Keratinocyte (primary cell): ENCODE data around the gene TATDN2. TPM values are rescaled to one million over a fixed set of nuclear protein-coding genes. Genes with fewer than 3 reads are reported as not detected.

Experiments
- DNase-seq: peaks from one replicate; pipeline ENCODE4 v3.0.0-alpha.2; 2011; ENCODE audit warnings: low read depth, missing footprints, low spot score
- FAIRE-seq: peaks from 2 replicates; lab custom pipeline; 2011; peaks lifted over from hg19 to GRCh38; lab: Jason Lieb, UNC
- H2AFZ ChIP-seq: 2 replicates; pipeline ENCODE4 v1.6.0; 2012; ENCODE audit warnings: low read length, control low read depth, inconsistent platforms; ENCODE audit not compliant: control insufficient read depth
- H3K27ac ChIP-seq: 2 replicates; pipeline ENCODE4 v1.5.1; 2011; ENCODE audit warnings: low read length; ENCODE audit not compliant: control insufficient read depth, insufficient read depth
- H3K27me3 ChIP-seq: 3 replicates; pipeline ENCODE4 v1.6.0; 2011; ENCODE audit warnings: low read length; ENCODE audit not compliant: control insufficient read depth, insufficient read depth; ENCODE audit errors: extremely low read depth
- H3K36me3 ChIP-seq, 2 experiments: 2 replicates in 1 of 2; 3 replicates in 1 of 2; pipeline ENCODE4 v1.5.1; 2011; ENCODE audit warnings: low read length in 2 of 2, mild to moderate bottlenecking in 1 of 2; ENCODE audit not compliant: control insufficient read depth in 2 of 2, insufficient read depth in 2 of 2; ENCODE audit errors: extremely low read depth in 1 of 2
- H3K4me1 ChIP-seq: 3 replicates; pipeline ENCODE4 v1.5.1; 2011; ENCODE audit warnings: low read length; ENCODE audit not compliant: control insufficient read depth, insufficient read depth; ENCODE audit errors: extremely low read depth
- H3K4me2 ChIP-seq: 3 replicates; pipeline ENCODE4 v1.6.0; 2011; ENCODE audit warnings: low read depth, low read length; ENCODE audit not compliant: control insufficient read depth, insufficient read depth; ENCODE audit errors: extremely low read depth
- H3K4me3 ChIP-seq, 3 experiments: fragments of 200-600 bp in 1 of 3; sonication (generic) in 1 of 3; 2 replicates in 2 of 3; 3 replicates in 1 of 3; pipeline ENCODE4 v1.5.1; 2011 to 2016; ENCODE audit warnings: low read length in 3 of 3, mild to moderate bottlenecking in 3 of 3, control low read depth in 2 of 3, inconsistent platforms in 1 of 3, low read depth in 1 of 3, mixed read lengths in 1 of 3, mixed run types in 1 of 3, moderate library complexity in 1 of 3; ENCODE audit not compliant: control insufficient read depth in 2 of 3, insufficient read depth in 2 of 3; ENCODE audit errors: extremely low read depth in 1 of 3
- H3K79me2 ChIP-seq: 2 replicates; pipeline ENCODE4 v1.6.0; 2012; ENCODE audit warnings: low read length; ENCODE audit not compliant: control insufficient read depth, insufficient read depth
- H3K9ac ChIP-seq: 3 replicates; pipeline ENCODE4 v1.6.0; 2011; ENCODE audit warnings: low read length; ENCODE audit not compliant: control insufficient read depth, insufficient read depth; ENCODE audit errors: extremely low read depth
- H3K9me1 ChIP-seq: 3 replicates; pipeline ENCODE4 v1.6.0; 2011; ENCODE audit warnings: low read length; ENCODE audit not compliant: control insufficient read depth, insufficient read depth; ENCODE audit errors: extremely low read depth
- H3K9me3 ChIP-seq: 2 replicates; pipeline ENCODE4 v1.5.1; 2012; ENCODE audit warnings: low read depth, low read length; ENCODE audit not compliant: control insufficient read depth
- H4K20me1 ChIP-seq: 3 replicates; pipeline ENCODE4 v1.6.0; 2011; ENCODE audit warnings: low read length; ENCODE audit not compliant: control insufficient read depth, insufficient read depth; ENCODE audit errors: extremely low read depth
- EZH2 ChIP-seq: IDR thresholded peaks from one replicate; pipeline ENCODE4 v1.6.1; 2012; ENCODE audit warnings: inconsistent platforms, mild to moderate bottlenecking, low read length, moderate library complexity
- dilution Hi-C: fragments of 300-500 bp; cut with MboI; formaldehyde crosslinking; loops from one replicate; pipeline ENCODE4 v1.7.0; 2020; ENCODE audit warnings: low sequenced_read_pairs; ENCODE audit not compliant: extremely low pct_ligation_motif_present
- polyA plus RNA-seq, 5 experiments: library from polyadenylated mRNA; depleted of rRNA in 3 of 5; stranded (reverse) in 3 of 5; stranded (forward) in 1 of 5; unstranded in 1 of 5; fragments of >200 nt; gene quantifications; 1 replicate in 1 of 5; 2 replicates in 3 of 5; 3 replicates in 1 of 5; pipeline versions ENCODE4 v1.2.1 to v1.2.3, GENCODE V29; 2011 to 2012; ENCODE audit warnings: missing spikeins in 2 of 5, low read depth in 1 of 5, low replicate concordance in 1 of 5
- TF ChIP-seq, protein P1 (sequence below), 3 experiments: IDR thresholded peaks in 1 of 3; conservative IDR thresholded peaks in 1 of 3; optimal IDR thresholded peaks in 1 of 3; 2 replicates in 2 of 3; 3 replicates in 1 of 3; pipeline versions ENCODE3 to v1.5.1; 2011; ENCODE audit warnings: low read length in 3 of 3, mild to moderate bottlenecking in 3 of 3, moderate library complexity in 2 of 3, control low read depth in 1 of 3, inconsistent platforms in 1 of 3; ENCODE audit not compliant: insufficient read depth in 2 of 3; ENCODE audit errors: extremely low read depth in 1 of 3

TATDN2 gene
- polyA plus RNA-seq, 1 donor (not counting 4 experiments of a cell fraction or from before 2014, with no cell fraction given): 13.8 TPM

DNA sequence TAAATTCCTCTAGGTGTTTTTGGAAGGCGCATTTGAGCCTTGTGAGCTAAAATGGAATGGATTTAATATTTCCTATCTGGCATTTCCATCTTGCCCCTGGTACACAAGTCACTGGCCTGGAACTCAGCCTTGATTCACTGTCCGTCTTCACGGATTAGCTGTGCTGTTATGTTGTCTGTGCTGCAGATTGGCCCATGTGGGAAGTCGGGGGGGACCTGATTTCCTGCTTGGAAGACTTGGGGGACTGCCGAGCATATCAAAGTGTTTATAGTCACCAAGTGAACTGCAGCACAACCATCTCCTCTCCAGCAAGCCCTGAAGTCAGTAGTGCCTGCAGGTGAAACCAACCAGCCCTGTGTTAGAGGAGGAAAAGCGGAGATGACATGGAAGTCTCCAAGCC lies 32.3 kb downstream of the TATDN2 start:
- Histone ChIP-seq H2AFZ (no peak overlapping the region), H3K4me2 (no peak overlapping the region), H3K4me1 (peaks cover 5% of the 10 kb centered on the region), H3K9ac (no peak overlapping the region), H3K27me3 (no peaks in the 10 kb centered on the region), H3K36me3 (peaks cover 13 to 30% of the 10 kb centered on the region in 2 experiments), H3K27ac (no peak overlapping the region), H3K4me3 (no peak overlapping the region), H3K9me3 (no peaks in the 10 kb centered on the region), H4K20me1 (no peaks in the 10 kb centered on the region), H3K79me2 (peaks cover 9% of the 10 kb centered on the region), H3K9me1 (no peaks in the 10 kb centered on the region)
- dilution Hi-C loops: no loop called here
- TF ChIP-seq, protein P1, sequence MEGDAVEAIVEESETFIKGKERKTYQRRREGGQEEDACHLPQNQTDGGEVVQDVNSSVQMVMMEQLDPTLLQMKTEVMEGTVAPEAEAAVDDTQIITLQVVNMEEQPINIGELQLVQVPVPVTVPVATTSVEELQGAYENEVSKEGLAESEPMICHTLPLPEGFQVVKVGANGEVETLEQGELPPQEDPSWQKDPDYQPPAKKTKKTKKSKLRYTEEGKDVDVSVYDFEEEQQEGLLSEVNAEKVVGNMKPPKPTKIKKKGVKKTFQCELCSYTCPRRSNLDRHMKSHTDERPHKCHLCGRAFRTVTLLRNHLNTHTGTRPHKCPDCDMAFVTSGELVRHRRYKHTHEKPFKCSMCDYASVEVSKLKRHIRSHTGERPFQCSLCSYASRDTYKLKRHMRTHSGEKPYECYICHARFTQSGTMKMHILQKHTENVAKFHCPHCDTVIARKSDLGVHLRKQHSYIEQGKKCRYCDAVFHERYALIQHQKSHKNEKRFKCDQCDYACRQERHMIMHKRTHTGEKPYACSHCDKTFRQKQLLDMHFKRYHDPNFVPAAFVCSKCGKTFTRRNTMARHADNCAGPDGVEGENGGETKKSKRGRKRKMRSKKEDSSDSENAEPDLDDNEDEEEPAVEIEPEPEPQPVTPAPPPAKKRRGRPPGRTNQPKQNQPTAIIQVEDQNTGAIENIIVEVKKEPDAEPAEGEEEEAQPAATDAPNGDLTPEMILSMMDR (optimal IDR thresholded peaks at IDR 0.05 in 1 of 3, IDR thresholded peaks at IDR 0.05 in 1 of 3, conservative IDR thresholded peaks at IDR 0.05 in 1 of 3; ENCODE audit: extremely low read depth in 1 of 3, insufficient read depth in 2 of 3, low read length in 3 of 3): no peak
- no peak for TF ChIP-seq EZH2
- no peak for FAIRE-seq
- no peak for DNase-seq

DNA sequence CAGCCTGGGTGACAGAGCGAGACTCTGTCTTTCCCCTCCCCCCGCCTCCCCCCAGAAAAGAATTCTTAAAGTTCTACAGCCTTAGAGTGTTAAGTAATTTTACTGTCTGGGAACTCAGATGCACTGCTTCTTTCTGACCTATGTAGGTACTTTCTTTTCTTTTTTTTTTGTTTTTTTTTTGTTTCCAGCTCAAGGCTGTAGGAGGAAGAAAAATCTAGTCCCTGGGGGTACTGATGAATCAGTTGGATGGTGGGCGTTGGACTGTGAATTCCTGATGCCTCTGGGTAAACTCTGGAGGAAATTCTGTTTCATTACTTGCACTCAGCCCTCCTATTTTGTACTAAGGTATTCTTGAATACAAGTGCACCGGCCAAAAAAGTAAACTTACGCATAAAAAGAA lies 33.7 kb downstream of the TATDN2 start:
- no peak overlapping the region for H3K4me2 ChIP-seq
- no peak overlapping the region for H2AFZ ChIP-seq
- H3K9me3 ChIP-seq: no peaks in the 10 kb centered on the region
- DNase-seq (no peak), FAIRE-seq (no peak)
- no peak overlapping the region for H3K27ac ChIP-seq
- peaks cover 2% of the 10 kb centered on the region for H3K79me2 ChIP-seq
- TF ChIP-seq, protein P1 (optimal IDR thresholded peaks at IDR 0.05 in 1 of 3, IDR thresholded peaks at IDR 0.05 in 1 of 3, conservative IDR thresholded peaks at IDR 0.05 in 1 of 3; ENCODE audit: extremely low read depth in 1 of 3, insufficient read depth in 2 of 3, low read length in 3 of 3): no peak
- TF ChIP-seq EZH2: no peak
- H3K4me3 ChIP-seq: no peak overlapping the region
- no peaks in the 10 kb centered on the region for H3K27me3 ChIP-seq
- H3K4me1 ChIP-seq: peaks cover 5% of the 10 kb centered on the region
- dilution Hi-C loops: no loop called here
- H3K9me1 ChIP-seq: no peaks in the 10 kb centered on the region
- no peak overlapping the region for H3K9ac ChIP-seq
- H3K36me3 ChIP-seq: peaks cover 13 to 27% of the 10 kb centered on the region in 2 experiments
- no peaks in the 10 kb centered on the region for H4K20me1 ChIP-seq
